HEK293 (cell line): Measurements from ENCODE around the gene GTPBP3.

Experiments
- AEBP2 ChIP-seq: fragments of 450-650 bp; formaldehyde crosslinking; IDR thresholded peaks from 2 replicates; pipeline ENCODE4 v1.5.1; 2016; ENCODE audit warnings: missing biosample characterization, missing genetic modification characterization, borderline replicate concordance
- EGR2 ChIP-seq: fragments of 450-650 bp; formaldehyde crosslinking; IDR thresholded peaks from 2 replicates; pipeline ENCODE4 v1.5.1; 2016; ENCODE audit warnings: low read depth, missing biosample characterization, missing genetic modification characterization
- INSM2 ChIP-seq: fragments of 450-650 bp; formaldehyde crosslinking; IDR thresholded peaks from 2 replicates; pipeline ENCODE4 v1.5.1; 2016; ENCODE audit warnings: missing biosample characterization, missing genetic modification characterization
- KLF10 ChIP-seq: fragments of 450-650 bp; IDR thresholded peaks from 2 replicates; pipeline ENCODE4 v1.5.1; 2018; ENCODE audit warnings: missing biosample characterization, mild to moderate bottlenecking, missing genetic modification characterization
- KLF9 ChIP-seq: fragments of 450-650 bp; formaldehyde crosslinking; IDR thresholded peaks from 2 replicates; pipeline ENCODE4 v1.5.1; 2016; ENCODE audit warnings: missing biosample characterization, missing genetic modification characterization, low read depth
- MEIS1 ChIP-seq: sonication (generic); formaldehyde crosslinking; IDR thresholded peaks from 2 replicates; pipeline ENCODE4 v1.8.1; 2022; ENCODE audit warnings: missing genetic modification reagents, mild to moderate bottlenecking, borderline replicate concordance
- PBX3 ChIP-seq: sonication (generic); formaldehyde crosslinking; IDR thresholded peaks from 2 replicates; pipeline ENCODE4 v1.8.1; 2022; ENCODE audit warnings: mild to moderate bottlenecking, moderate library complexity, missing genetic modification reagents
- YY1 ChIP-seq: fragments of 450-650 bp; formaldehyde crosslinking; IDR thresholded peaks from 2 replicates; pipeline ENCODE4 v1.5.1; 2018; ENCODE audit warnings: missing biosample characterization, missing genetic modification characterization
- ZBTB26 ChIP-seq: fragments of 450-650 bp; formaldehyde crosslinking; optimal IDR thresholded peaks from 2 replicates; pipeline ENCODE3; 2016; ENCODE audit warnings: missing biosample characterization, mild to moderate bottlenecking, missing genetic modification characterization
- ZBTB6 ChIP-seq: fragments of 450-650 bp; formaldehyde crosslinking; IDR thresholded peaks from 2 replicates; pipeline ENCODE4 v1.5.1; 2017; ENCODE audit warnings: missing biosample characterization, missing genetic modification characterization
- ZBTB7A ChIP-seq: fragments of 450-650 bp; formaldehyde crosslinking; IDR thresholded peaks from 2 replicates; pipeline ENCODE4 v1.5.1; 2016; ENCODE audit warnings: low read depth, missing biosample characterization, missing genetic modification characterization
- ZFP3 ChIP-seq: fragments of 450-650 bp; formaldehyde crosslinking; IDR thresholded peaks from 2 replicates; pipeline ENCODE4 v1.5.1; 2016; ENCODE audit warnings: low read depth, missing biosample characterization, missing genetic modification characterization
- ZIC2 ChIP-seq: fragments of 450-650 bp; formaldehyde crosslinking; IDR thresholded peaks from 2 replicates; pipeline ENCODE4 v1.5.1; 2016; ENCODE audit warnings: missing biosample characterization, missing genetic modification characterization
- ZNF133 ChIP-seq: fragments of 450-650 bp; formaldehyde crosslinking; IDR thresholded peaks from 2 replicates; pipeline ENCODE4 v1.5.1; 2016; ENCODE audit warnings: missing biosample characterization, missing genetic modification characterization
- ZNF140 ChIP-seq: fragments of 450-650 bp; formaldehyde crosslinking; IDR thresholded peaks from 2 replicates; pipeline ENCODE4 v1.5.1; 2016; ENCODE audit warnings: missing biosample characterization, missing genetic modification characterization
- ZNF184 ChIP-seq: fragments of 450-650 bp; IDR thresholded peaks from 2 replicates; pipeline ENCODE4 v1.5.1; 2018; ENCODE audit warnings: missing biosample characterization, mild to moderate bottlenecking, missing genetic modification characterization
- ZNF223 ChIP-seq: fragments of 450-650 bp; formaldehyde crosslinking; IDR thresholded peaks from 2 replicates; pipeline ENCODE4 v1.5.1; 2016; ENCODE audit warnings: missing biosample characterization, missing genetic modification characterization
- ZNF280C ChIP-seq: fragments of 450-650 bp; formaldehyde crosslinking; IDR thresholded peaks from 2 replicates; pipeline ENCODE4 v1.5.1; 2016; ENCODE audit warnings: missing biosample characterization, missing genetic modification characterization
- ZNF341 ChIP-seq: fragments of 450-650 bp; formaldehyde crosslinking; IDR thresholded peaks from 2 replicates; pipeline ENCODE4; 2016; ENCODE audit warnings: low read depth, missing biosample characterization, missing genetic modification characterization
- ZNF394 ChIP-seq: fragments of 450-650 bp; formaldehyde crosslinking; IDR thresholded peaks from 2 replicates; pipeline ENCODE4 v1.5.1; 2016; ENCODE audit warnings: missing biosample characterization, missing genetic modification characterization, mild to moderate bottlenecking, moderate library complexity, borderline replicate concordance
- ZNF416 ChIP-seq: fragments of 450-650 bp; formaldehyde crosslinking; IDR thresholded peaks from 2 replicates; pipeline ENCODE4 v1.5.1; 2016; ENCODE audit warnings: missing biosample characterization, missing genetic modification characterization
- ZNF473 ChIP-seq: fragments of 450-650 bp; formaldehyde crosslinking; IDR thresholded peaks from 2 replicates; pipeline ENCODE4 v1.5.1; 2017; ENCODE audit warnings: missing biosample characterization, missing genetic modification characterization
- ZNF501 ChIP-seq: fragments of 450-650 bp; formaldehyde crosslinking; IDR thresholded peaks from 2 replicates; pipeline ENCODE4 v1.5.1; 2016; ENCODE audit warnings: missing biosample characterization, missing genetic modification characterization
- ZNF585B ChIP-seq: fragments of 450-650 bp; formaldehyde crosslinking; IDR thresholded peaks from 2 replicates; pipeline ENCODE4 v1.5.1; 2016; ENCODE audit warnings: missing biosample characterization, missing genetic modification characterization
- ZNF610 ChIP-seq: fragments of 450-650 bp; formaldehyde crosslinking; IDR thresholded peaks from 2 replicates; pipeline ENCODE4 v1.5.1; 2016; ENCODE audit warnings: missing biosample characterization, missing genetic modification characterization, borderline replicate concordance
- ZNF670 ChIP-seq: fragments of 450-650 bp; formaldehyde crosslinking; IDR thresholded peaks from 2 replicates; pipeline ENCODE4 v1.5.1; 2016; ENCODE audit warnings: missing biosample characterization, missing genetic modification characterization, low read depth
- ZNF792 ChIP-seq: fragments of 450-650 bp; formaldehyde crosslinking; IDR thresholded peaks from 2 replicates; pipeline ENCODE4 v1.5.1; 2016; ENCODE audit warnings: missing biosample characterization, missing genetic modification characterization
- TF ChIP-seq, protein P1 (sequence below): fragments of 450-650 bp; formaldehyde crosslinking; IDR thresholded peaks from 2 replicates; pipeline ENCODE4 v1.5.1; 2016; ENCODE audit warnings: missing biosample characterization, missing genetic modification characterization

Gene GTPBP3

DNA sequence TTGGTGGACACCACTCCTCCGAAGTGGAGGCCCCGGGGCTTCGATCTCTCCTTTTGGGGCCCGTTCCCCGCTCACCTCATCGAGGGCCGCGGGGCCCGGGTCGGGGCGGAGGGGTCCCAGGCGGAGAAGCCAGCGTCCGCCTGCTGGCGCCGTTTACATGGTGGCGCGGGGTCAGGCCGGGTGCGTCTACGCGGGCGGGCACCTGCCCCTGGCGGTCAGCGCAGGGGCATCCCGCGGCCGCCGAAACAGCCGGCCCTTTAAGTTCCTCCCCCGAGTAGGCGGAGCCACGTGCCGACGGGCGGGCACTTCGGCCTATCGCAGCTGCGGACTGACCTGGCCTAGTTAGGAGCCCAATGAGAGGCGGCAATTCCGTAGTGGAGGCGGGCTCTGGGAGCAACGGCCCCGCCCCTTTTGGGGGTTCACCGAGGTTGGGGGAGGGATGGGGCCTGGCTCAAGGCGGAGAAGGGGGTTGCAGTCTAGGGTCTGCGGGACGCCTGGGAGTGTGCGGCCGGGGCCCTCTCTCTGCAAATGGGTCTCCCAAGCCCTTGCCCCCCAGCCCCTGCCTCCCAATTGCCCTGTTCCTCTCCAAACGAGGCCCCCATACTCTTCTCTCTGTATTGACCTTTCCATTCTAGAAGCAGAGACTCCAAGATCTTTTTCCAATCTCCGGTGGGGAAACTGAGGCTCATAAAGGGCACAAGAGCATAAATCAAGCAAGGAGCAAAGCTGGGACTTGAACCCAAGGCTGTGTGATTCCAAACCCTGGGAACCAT is 34.0 kb upstream of the GTPBP3 start, which contains the start of gene ABHD8 (continued):
- TF ChIP-seq, protein P1, sequence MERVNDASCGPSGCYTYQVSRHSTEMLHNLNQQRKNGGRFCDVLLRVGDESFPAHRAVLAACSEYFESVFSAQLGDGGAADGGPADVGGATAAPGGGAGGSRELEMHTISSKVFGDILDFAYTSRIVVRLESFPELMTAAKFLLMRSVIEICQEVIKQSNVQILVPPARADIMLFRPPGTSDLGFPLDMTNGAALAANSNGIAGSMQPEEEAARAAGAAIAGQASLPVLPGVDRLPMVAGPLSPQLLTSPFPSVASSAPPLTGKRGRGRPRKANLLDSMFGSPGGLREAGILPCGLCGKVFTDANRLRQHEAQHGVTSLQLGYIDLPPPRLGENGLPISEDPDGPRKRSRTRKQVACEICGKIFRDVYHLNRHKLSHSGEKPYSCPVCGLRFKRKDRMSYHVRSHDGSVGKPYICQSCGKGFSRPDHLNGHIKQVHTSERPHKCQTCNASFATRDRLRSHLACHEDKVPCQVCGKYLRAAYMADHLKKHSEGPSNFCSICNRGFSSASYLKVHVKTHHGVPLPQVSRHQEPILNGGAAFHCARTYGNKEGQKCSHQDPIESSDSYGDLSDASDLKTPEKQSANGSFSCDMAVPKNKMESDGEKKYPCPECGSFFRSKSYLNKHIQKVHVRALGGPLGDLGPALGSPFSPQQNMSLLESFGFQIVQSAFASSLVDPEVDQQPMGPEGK (tag by site-specific recombination): peak; percentile 96
- TF ChIP-seq ZNF501: no peak
- TF ChIP-seq AEBP2 (tag by site-specific recombination): no peak
- peak; percentile 64 for TF ChIP-seq ZBTB26
- no peak for TF ChIP-seq ZNF473 (tag by site-specific recombination)
- no peak for TF ChIP-seq ZNF792 (tag by site-specific recombination)
- no peak for TF ChIP-seq ZNF670 (tag by site-specific recombination)
- no peak for TF ChIP-seq KLF10 (tag by site-specific recombination)
- TF ChIP-seq ZNF184 (tag by site-specific recombination): no peak; the same call in 1 of the 2 replicates
- no peak for TF ChIP-seq ZNF585B (tag by site-specific recombination)
- 0 out of 2 replicates have a peak, but pooled peaks have one; percentile 29 for TF ChIP-seq EGR2 (tag by site-specific recombination)
- no peak for TF ChIP-seq ZNF140 (tag by site-specific recombination)
- peak; percentile 37; the same call in 1 of the 2 replicates for TF ChIP-seq ZIC2
- TF ChIP-seq INSM2 (tag by site-specific recombination): no peak
- no peak for TF ChIP-seq ZNF223 (tag by site-specific recombination)
- no peak for TF ChIP-seq MEIS1 (CRISPR knock-in tag)
- no peak; the same call in 1 of the 2 replicates for TF ChIP-seq ZNF394 (tag by site-specific recombination)
- no peak for TF ChIP-seq ZNF610 (tag by site-specific recombination)
- TF ChIP-seq ZNF341 (tag by site-specific recombination): peak; percentile 86
- TF ChIP-seq KLF9: peak; percentile 50
- TF ChIP-seq ZNF133 (tag by site-specific recombination): no peak
- peak; percentile 78 for TF ChIP-seq ZFP3 (tag by site-specific recombination)
- TF ChIP-seq ZBTB7A: 0 out of 2 replicates have a peak, but pooled peaks have one; percentile 71
- peak; percentile 98 for TF ChIP-seq PBX3 (CRISPR knock-in tag)
- no peak for TF ChIP-seq ZNF280C (tag by site-specific recombination)
- TF ChIP-seq YY1 (tag by site-specific recombination): no peak
- no peak for TF ChIP-seq ZBTB6 (tag by site-specific recombination)
- TF ChIP-seq ZNF416 (tag by site-specific recombination): no peak
